ENCODE measurements around the gene SYT5. TPM values are rescaled to one million over a fixed set of nuclear protein-coding genes. Genes with fewer than 3 reads are reported as not detected.

Gene SYT5
- total RNA-seq, 1 donor from 2014 or later, result 0.29 TPM

DNA sequence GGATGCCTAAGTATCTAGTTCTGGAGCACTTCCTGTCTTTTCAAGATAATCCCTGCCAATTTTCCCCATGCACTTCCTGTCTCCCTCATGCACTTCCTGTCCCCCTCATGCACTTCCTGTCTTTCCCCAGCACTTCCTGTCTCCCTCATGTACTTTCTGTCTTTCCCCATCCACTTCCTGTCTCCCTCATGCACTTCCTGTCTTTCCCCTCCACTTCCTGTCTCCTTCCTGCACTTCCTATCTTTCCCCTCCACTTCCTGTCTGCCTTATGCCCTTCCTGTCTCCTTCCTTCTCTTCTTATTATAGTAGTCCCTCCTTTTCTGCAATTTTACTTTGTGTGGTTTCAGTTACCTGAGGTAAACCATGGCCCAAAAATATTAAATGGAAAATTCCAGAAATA lies 28.1 kb downstream of the SYT5 start:
- no peak overlapping the region for H3K4me3 ChIP-seq (ENCODE audit: low read depth, low read length)
- TF ChIP-seq, protein P1, sequence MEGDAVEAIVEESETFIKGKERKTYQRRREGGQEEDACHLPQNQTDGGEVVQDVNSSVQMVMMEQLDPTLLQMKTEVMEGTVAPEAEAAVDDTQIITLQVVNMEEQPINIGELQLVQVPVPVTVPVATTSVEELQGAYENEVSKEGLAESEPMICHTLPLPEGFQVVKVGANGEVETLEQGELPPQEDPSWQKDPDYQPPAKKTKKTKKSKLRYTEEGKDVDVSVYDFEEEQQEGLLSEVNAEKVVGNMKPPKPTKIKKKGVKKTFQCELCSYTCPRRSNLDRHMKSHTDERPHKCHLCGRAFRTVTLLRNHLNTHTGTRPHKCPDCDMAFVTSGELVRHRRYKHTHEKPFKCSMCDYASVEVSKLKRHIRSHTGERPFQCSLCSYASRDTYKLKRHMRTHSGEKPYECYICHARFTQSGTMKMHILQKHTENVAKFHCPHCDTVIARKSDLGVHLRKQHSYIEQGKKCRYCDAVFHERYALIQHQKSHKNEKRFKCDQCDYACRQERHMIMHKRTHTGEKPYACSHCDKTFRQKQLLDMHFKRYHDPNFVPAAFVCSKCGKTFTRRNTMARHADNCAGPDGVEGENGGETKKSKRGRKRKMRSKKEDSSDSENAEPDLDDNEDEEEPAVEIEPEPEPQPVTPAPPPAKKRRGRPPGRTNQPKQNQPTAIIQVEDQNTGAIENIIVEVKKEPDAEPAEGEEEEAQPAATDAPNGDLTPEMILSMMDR (conservative IDR thresholded peaks at IDR 0.05; ENCODE audit: low read depth, low read length), result no peak
- no peak for DNase-seq (ENCODE audit: low read depth)

- DNase-seq (ENCODE audit: low read depth), result no peak
Observed at GRCh38 chr19:55149078-55150003, 30.7 kb downstream of the SYT5 start, which contains the start of gene TNNT1. Gene TNNT1 (minus strand): TSS chr19:55149206. CDS start chr19:55147157, 2,049 bp downstream.

DNA sequence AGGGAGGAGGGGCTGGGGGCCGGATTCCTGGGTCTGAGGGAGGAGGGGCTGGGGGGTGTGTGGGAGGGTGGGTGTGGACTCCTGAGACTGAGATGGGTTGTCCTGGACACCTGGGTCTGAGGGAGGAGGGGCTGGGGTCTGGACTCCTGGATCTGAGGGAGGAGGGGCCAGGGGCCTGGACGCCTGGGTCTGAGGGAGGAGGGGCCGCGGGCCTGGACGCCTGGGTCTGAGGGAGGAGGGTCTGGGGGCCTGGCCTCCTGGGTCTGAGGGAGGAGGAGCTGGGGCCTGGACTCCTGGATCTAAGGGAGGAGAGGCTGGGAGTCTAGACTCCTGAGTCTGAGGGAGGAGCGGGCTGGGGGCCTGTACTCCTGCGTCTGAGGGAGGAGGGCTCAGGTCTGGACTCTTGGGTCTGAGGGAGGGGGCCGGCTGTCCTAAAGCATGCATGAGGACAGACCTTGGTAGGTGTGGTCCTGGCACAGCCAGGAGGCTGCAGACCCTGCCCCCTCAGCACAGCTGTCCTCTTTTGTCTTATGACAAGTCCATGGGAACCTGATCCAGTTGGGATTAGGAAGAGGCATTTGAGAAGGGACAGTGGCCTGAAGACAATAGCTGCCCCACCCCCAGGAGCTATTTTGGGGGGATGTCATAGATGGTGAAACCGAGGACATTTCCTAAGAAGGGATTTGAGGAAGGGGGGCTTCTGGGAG lies 32.4 kb downstream of the SYT5 start:
- H3K4me3 ChIP-seq (ENCODE audit: low read depth, low read length), result no peak overlapping the region
- DNase-seq (ENCODE audit: low read depth), result no peak
- TF ChIP-seq, protein P1 (conservative IDR thresholded peaks at IDR 0.05; ENCODE audit: low read depth, low read length), result no peak

More at GRCh38 chr19:55149078-55150003, 30.7 kb downstream of the SYT5 start, which contains the start of gene TNNT1:
- TF ChIP-seq, protein P1 (conservative IDR thresholded peaks at IDR 0.05; ENCODE audit: low read depth, low read length), result no peak
- H3K4me3 ChIP-seq (ENCODE audit: low read depth, low read length), result no peak within 1 kb of the TSS

DNA sequence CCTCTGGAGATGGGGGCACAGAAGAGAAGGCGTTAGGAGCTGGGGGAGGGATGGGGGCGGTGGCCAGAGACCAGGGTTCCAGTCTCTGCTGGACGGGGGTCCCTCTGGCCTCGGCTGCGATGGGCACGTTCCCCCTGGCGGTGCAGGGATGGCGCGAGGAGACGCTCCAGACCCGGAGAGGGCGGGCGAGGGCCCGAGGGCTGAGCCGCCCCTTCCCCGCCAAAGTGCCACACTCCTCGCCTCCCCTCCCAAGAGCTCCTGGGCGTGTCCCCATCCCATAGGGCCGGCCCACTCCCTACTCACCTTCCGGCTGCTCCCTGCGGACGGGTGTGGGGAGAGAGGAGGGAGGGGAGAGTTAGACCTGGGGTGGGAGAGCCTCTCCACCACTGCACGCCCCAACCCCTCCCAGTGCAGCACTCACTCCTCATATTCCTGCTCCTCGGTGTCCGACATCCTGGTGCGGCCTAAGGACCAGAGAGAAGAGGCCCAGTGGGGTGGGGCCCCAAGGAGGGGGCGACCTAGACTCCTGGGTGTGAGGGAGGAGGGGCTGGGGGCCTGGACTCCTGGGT lies 33.3 kb downstream of the SYT5 start:
- H3K4me3 ChIP-seq (ENCODE audit: low read depth, low read length), result no peak overlapping the region
- TF ChIP-seq, protein P1 (conservative IDR thresholded peaks at IDR 0.05; ENCODE audit: low read depth, low read length), result no peak
- DNase-seq (ENCODE audit: low read depth), result no peak

- TF ChIP-seq, protein P1 (conservative IDR thresholded peaks at IDR 0.05; ENCODE audit: low read depth, low read length), result peak; percentile 51
- DNase-seq (ENCODE audit: low read depth), result no peak
- peak overlapping the region; percentile 14 for H3K4me3 ChIP-seq (ENCODE audit: low read depth, low read length)
Observed at GRCh38 chr19:55146078-55146704, 33.9 kb downstream of the SYT5 start.

DNA sequence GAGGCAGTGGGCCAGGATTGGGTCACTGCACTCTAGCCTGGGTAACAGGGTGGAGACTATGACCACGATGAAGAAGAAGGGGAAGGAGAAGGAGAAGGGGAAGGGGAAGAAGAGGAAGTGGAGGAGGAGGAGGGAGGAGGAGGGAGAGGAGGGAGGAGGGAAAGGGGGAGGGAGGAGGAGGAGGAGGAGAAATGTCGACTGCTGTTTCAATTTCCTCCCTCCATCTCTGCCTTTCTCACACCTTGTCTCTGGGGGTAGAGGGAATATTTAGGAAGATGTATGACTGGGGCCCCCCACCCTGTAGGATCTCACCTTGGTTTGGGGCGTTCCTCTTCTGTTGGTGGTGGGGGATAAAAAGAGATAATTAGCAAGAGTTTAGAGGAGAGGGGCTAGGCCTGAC lies 34.9 kb downstream of the SYT5 start:
- TF ChIP-seq, protein P1 (conservative IDR thresholded peaks at IDR 0.05; ENCODE audit: low read depth, low read length), result no peak
- no peak for DNase-seq (ENCODE audit: low read depth)
- H3K4me3 ChIP-seq (ENCODE audit: low read depth, low read length), result no peak overlapping the region

All from epithelial cell of proximal tubule (primary cell).